CD4-positive, alpha-beta T cell treated with Interleukin-6 at 100 ng/mL for 8 hours (primary cell): Measurements from ENCODE around the gene APC2.
"Not testable (repeated sequence)": the region's sequence is repeated elsewhere in the genome, so short reads cannot be mapped to it uniquely, and the experiment has no call there.

Experiments used
- DNase-seq: peaks from one replicate; pipeline ENCODE4 v3.0.0-alpha.2; 2020; ENCODE audit warnings: mixed read lengths, low spot score

The APC2 gene

DNA sequence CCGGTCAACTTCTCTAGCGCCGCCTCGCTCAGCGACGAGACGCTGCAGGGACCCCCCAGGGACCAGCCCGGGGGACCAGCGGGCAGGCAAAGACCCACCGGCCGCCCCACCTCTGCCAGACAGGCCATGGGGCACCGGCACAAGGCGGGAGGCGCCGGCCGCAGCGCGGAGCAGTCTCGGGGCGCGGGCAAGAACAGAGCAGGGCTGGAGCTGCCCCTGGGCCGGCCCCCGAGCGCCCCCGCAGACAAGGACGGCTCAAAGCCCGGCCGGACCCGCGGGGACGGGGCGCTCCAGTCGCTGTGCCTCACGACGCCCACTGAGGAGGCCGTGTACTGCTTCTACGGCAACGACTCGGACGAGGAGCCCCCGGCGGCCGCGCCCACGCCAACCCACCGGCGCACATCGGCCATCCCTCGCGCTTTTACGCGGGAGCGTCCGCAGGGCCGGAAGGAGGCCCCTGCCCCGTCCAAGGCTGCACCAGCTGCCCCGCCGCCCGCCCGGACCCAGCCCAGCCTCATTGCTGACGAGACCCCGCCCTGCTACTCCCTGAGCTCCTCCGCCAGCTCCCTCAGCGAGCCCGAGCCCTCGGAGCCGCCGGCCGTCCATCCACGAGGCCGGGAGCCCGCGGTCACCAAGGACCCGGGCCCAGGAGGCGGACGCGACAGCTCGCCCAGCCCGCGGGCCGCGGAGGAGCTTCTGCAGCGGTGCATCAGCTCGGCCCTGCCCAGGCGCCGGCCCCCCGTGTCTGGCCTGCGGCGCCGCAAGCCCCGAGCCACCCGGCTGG is 17.8 kb downstream of the APC2 start:
- DNase-seq: no peak

DNA sequence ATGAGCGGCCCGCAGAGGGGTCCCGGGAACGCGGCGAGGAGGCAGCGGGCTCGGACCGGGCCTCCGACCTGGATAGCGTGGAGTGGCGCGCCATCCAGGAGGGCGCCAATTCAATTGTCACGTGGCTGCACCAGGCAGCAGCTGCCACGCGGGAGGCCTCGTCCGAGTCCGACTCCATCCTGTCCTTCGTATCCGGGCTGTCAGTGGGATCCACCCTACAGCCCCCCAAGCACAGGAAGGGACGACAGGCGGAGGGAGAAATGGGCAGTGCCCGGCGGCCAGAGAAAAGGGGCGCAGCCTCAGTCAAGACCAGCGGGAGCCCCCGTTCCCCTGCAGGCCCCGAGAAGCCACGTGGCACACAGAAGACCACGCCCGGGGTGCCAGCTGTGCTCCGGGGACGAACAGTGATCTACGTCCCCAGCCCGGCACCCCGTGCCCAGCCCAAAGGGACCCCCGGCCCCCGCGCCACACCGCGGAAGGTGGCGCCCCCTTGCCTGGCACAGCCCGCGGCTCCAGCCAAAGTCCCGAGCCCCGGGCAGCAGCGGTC is 18.4 kb downstream of the APC2 start:
- DNase-seq: no peak

DNA sequence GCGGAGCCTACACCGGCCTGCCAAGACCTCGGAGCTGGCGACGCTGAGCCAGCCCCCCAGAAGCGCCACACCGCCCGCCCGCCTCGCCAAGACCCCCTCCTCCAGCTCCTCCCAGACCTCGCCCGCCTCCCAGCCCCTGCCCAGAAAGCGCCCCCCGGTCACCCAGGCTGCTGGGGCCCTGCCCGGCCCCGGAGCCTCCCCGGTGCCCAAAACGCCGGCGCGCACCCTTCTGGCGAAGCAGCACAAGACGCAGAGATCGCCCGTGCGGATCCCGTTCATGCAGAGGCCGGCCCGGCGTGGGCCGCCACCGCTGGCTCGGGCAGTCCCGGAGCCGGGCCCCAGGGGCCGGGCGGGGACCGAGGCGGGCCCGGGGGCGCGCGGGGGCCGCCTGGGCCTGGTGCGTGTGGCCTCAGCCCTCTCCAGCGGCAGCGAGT is 18.9 kb downstream of the APC2 start:
- no peak for DNase-seq

DNA sequence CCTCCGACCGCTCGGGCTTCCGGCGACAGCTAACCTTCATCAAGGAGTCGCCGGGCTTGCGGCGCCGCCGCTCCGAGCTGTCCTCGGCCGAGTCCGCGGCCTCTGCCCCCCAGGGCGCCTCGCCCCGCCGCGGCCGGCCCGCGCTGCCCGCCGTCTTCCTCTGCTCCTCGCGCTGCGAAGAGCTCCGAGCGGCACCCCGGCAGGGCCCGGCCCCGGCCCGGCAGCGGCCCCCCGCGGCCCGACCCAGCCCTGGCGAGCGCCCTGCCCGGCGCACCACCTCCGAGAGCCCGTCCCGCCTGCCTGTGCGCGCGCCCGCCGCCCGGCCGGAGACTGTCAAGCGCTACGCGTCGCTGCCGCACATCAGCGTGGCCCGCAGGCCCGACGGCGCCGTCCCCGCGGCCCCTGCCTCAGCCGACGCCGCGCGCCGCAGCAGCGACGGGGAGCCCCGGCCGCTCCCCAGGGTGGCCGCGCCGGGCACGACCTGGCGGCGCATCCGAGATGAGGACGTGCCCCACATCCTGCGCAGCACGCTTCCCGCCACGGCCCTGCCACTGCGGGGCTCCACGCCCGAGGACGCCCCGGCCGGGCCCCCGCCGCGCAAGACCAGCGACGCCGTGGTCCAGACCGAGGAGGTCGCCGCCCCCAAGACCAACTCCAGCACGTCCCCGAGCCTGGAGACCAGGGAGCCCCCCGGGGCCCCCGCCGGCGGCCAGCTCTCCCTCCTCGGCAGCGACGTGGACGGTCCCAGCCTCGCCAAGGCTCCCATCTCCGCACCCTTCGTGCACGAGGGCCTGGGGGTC is 19.5 kb downstream of the APC2 start:
- no peak for DNase-seq

DNA sequence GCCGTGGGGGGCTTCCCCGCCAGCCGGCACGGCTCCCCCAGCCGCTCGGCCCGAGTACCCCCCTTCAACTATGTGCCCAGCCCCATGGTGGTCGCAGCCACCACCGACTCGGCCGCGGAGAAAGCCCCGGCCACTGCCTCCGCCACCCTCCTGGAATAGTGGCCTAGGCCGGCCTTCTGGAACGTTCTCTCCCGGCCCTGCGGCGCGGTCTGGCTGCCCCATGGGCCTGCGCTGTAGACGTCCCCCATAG is 20.1 kb downstream of the APC2 start:
- no peak for DNase-seq

DNA sequence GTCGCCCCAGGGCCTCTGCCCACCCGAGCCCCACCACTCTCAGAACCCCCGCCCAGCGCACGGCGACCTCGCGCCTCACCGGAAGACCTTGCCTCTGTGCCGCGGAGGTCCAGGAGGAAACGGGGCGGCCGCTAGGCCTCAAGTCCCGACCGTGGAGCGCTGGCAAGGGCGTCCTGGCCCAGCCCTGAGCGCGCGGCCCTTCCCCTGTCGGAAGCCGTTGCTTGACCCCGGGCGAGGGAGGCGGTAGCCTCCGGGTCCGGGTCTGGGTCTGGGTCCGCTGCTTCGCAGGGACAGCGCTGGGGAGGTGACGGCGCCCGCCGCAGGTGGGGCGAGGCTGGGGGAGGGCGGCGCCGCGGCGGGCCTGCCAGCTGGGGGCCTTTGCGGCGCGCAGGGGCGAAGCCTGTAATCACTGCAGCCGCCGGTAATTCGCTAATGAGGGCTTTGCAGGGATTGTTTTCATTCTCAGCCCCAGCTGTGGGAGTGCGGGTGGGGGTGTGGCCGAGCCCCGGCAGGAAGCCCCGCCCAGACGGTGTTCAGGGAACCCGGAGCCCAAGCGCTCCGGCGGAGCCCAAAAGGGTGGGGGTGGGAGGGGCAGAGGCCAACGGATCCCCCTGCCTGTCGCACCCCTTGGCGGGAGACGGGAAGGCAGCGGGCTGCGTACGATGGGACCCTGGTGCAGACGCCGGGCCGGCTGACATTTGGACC is 20.5 kb downstream of the APC2 start:
- DNase-seq: peak; percentile 75

DNA sequence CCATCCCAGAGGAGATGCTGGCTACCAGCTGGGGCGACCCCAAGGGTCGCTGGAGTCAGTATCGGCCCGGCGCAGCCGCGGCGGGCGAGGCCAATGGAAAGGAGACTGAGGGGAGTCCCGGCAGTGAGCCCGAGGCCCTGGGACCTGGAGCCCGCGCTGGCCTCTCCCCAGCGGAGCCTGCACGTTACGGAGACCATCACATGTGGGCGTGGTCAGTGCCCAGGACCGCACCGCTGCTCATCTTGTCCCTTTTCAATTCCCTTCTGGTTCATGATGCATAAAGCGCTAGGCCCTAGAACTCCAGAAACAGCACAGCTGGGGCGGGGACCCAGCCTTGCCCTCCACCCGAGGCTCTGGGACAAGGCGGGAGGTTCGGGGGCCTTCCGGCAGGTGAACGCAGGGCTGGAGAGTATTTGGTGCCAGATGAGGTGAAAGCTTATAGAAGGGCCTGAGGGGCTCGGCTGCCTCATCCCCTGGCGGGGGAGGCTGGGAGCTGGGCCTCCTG is 21.1 kb downstream of the APC2 start:
- DNase-seq: no peak

DNA sequence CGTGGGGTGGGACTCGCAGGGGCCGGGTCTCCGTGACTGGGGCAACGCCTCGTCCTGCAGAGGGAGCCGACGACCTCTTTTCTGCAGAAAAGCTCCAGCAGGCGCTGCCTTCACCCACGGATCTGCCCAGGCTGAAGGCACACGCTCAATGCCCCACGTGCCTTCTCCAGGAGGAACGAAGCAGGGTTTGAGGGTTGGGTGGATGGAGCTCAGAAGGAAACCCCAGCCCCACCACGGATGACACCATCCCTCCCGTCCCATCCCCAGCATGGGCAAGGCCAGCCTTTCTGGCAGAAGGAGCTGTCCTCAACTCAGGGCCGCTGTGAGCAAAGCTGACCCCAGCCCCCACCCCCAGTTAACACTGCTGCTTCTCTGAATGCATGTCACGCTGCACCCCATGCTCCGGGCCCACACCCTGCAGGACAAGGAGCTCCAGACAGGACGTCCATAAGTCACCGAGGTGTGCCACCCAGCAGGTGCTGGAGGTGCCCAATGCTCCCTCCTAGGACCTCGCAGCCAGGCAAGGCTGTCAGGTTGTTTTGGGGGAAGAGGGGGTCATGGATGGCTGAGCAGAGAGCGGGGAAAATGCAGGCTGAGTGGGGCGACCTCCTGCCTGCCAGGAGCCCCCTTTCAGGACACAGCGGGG is 21.7 kb downstream of the APC2 start:
- DNase-seq: no peak

DNA sequence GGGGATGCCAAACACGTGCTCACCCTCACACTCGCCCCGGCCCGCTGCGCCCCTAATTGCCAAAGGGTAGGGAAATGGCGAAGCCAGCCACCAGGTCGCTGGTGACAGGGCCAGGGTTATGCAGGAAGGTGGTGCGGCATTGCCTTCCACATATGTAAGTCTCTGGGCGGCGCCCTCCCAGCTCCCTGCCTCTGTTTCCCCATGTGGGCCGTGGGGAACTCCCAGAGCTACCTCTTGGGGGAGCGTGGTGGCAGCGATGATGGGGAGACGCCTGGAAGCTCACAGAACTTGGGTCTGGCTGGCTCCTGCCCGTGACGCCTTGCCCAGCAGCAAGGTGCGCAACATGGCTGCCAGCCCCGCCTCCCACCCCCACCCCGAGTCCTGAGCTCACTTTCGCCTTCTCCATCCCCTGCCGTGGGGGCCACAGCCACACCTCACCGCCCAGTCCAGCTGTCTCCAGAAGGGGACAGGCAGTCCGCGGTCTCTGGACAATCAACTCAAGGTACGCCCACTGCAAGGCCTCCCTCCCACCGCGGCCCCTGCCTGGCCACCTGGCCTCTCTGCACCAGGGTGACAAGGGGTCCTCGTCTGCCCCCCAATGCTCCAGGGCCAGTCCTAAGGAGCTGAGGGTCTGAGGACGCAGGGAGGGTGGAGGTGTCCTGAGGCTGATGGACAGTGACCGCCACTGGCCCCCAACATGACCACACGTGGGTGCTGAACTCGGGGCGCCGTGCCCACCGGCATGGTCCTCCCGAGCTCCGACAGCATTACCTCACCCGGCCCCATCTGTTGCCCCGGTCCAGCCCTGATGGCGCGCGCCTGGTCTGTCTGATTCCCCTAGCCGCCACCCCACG is 22.5 kb downstream of the APC2 start:
- DNase-seq: no peak

DNA sequence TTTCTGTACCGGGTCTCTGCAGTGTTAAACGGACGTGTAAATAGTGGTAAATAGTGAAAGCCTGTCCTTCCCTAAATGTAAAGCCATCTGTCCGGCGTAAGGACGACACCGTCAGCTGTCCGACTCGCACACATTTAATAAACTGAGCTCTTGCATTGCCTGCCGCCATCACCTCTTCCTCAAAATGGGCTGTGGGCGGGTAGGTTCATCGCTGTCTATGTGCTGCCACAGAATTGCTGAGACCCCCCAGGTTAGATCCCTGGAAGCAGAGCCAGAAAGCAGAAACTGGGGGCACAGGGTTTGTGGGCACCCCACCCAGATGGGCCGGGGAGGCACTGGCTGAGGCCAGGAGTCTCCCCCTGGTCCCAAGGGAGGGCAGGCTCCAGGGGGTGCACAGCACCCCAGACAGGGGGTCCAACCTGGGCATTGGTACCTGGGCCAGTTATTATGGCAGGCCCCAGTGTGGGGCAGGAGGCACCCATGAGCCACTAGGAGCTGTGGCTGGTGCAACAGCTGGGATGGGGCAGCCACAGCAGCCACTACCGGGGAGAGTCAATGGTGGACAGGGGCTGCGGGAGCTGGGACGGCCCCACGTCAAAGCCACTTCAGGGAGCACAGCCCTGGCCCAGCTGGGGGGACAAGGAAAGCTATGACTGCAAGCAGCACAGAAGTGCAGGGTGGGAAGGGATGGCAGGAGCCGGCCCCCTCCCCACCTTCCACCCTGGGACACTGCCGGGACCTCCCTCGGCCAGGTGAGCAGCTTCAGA is 23.3 kb downstream of the APC2 start:
- no peak for DNase-seq

DNA sequence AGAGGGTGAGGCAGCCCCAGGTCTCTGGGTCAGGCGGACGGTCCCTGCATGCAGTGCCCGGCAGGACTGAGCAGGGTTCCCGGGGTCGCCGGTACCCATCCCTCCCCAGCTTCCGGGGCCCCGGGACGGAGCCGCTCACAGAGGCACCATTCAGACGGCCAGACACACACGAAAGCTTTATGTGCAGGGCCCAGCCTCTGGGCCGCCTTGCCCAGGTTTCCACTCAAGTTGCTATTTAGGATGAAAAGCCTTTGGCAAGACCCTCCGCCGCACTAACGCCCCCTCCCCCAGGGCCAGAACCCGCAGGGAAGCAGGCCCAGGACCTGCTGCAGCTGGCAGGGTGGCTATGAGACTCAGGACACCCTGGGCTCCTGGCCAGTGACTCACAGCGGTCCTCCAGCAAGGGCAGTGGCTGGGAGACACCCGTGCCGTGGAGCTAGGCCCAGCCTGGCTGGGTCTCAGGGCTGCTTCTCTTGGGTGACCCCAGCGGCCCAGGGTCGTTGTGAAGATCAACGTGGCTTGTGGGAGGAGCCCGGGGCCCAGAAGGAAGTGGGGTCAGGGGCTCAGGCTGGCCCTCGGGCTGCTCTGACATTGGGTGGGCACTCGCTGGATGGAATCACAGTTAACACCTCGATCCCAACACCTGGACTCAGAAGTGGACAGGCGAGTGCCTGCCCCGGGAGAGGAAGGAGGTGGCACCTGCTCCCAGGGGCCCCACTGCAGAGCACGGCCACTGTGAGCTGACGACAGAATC is 24.3 kb downstream of the APC2 start:
- no peak for DNase-seq

DNA sequence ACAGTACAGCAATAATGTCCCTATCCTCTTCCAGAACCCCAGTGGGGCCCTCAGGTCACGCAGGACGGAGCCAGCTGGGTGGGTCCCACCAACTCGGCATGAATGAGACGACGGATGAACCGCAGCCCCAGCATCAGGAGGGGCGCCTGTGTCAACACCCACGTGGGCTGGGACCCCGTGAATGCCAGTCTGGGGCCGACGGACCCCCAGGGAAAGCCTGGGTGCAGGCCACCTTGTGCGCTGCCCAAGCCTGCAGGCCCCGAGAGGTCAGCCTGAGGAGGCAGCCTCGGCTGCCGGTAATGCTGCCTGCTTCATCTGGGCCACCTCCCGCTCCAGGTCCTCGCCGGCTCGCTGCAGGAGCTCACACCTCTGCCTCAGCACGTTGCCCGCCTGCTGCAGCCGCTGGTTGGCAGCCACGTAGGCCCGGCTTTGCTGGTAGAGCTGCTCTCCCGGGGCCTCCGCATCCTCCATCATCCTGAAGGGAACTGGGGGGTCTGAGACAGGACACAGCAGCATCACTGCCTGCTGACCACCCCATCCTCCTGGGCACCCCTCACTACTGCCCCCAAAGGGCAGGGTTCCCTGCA is 24.9 kb downstream of the APC2 start:
- DNase-seq: no peak

DNA sequence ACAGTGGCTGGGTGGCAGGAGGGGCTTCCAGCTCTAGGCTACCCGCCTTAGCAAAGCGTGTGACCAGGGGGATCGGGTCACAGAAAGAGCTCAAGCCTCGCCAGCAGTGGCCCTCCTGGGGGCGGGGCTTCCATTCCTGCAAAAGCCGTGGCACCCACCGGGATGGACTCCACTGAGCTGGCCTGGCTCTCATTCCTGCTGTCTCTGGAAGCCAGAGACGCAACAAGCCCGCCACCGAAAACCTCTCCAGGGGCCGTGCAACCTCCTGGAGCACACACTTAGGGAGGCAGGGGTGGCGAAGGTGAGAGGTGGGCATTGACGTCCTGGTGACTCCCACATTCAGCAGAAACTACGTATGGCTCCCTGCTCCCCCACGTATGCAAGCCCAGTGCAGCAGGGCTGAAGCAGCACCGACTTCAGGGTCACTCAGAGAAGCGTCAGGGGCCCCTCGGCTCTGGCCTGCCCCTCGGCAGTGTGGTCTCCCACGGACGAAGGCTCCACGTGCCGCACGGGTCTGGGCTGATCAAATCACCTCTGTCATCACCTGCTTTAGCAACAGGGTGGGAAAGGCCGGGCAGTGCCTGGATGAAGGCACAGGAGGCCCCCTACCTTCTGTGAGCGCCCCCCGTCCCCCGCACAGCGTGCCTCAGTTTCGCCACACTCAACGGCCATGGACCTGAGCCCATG is 26.0 kb downstream of the APC2 start:
- DNase-seq: no peak

DNA sequence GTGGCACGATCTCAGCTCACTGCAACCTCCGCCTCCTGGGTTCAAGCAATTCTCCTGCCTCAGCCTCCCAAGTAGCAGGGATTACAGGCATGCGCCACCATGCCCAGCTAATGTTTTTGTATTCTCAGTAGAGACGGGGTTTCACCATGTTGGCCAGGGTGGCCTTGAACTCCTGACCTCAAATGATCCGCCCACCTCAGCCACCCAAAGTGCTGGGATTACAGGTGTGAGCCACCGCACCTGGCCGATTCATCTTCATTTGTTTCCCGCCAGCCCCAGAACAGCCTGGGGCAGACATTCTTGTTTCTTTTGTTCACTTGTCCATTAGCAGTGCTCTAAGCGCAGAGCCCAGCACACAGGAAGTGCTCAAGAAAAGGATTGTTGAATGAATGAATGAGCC is 27.1 kb downstream of the APC2 start:
- DNase-seq: not testable (repeated sequence)

DNA sequence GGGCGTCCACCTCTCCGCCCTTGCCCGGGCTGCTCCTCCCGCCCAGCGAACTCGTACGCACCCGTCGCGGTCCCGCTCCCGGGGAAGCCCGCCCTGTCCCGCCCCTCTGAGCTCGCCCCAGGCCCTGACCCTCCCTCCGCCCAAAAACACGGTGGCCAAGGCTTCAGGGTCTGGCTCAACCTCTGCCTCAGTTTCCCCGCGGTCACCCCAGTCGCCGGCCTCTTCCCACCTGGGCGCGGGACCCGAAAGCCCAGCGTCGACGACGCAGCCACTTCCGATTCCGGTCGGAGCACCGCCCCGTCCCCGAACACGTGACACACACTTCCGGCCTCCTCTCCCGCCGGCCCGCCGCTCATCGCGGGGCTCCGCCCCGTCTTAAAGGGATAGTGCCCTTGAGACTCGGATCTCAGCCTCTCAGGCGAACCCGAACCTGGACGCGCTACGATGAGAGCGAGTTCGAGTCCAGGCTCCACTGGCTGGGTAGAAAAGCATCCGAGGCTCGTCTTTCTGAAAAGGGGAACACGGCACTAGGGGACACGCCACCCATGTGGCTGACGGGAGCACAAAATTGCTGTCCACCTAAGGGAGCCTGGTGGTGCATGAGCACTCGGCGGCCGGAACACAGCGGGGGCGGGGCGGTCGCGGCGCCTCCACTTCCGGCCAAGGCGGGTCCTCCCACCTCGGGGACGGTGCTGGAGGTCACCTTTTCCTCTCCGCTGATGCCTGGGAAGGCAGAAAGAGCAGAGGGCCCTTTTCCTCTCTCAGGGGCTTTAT is 29.2 kb downstream of the APC2 start, which contains the start of gene C19orf25:
TSS of gene C19orf25 (minus strand) at position 282 of the 774 bp plus-strand sequence. CDS start 312 bp downstream, outside the sequence.
- peak; percentile 91 for DNase-seq

DNA sequence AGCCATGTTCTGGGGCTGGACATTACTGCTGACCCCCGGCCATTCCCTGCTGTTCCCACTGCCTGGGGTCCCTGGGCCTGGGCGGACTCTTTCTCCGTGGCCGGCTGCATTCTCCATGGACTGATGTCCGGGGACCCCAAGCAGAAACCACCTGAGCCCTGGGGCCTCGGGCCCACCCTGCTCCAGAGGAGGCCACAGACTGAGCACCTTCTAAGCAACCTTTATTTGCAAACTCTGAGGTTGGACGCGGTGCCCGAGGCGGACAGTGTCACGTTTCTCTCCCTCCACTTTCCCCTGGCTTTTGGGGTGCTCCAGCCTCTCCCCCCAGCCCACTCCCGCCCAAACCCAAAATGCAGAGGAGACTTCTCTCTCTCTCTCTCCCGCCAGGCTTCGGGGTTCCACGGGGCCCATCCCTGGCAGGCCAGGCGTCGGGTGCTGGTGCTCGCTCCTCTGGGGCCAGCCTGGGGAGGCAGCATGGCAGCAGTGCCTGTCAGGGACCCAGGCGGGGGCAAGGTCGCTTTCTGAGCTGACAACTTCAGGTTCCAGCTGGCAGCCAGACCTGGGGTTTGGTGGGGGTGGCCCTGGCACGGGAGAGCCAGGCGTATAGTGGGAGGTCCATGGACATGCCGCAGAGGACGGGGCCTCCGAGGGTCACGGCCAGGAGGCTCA is 31.4 kb downstream of the APC2 start:
- no peak for DNase-seq

DNA sequence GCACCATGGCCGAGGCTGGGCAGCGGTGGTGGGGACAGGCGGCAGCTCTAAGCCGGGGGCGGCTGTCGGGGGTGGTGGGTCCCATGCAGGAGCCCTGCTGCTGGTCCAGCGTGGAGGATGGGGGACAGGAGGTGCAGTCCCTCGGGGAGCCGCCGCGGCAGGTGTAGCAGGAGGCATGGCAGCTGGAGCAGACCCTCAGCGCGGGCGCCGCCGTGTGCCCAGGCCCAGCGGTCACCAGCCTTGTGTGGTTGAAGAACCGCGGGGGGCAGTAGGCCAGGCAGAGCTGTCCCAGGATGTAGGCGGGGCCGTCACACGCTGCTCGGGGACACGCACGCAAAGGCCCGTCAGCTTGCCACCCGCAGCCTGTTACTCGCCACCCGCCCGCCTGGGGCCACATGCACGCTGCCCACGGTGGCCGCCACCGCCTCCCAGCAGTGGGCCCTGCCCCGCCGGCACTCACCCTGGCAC is 32.0 kb downstream of the APC2 start:
- no peak for DNase-seq
